H1 (cell line): Measurements from ENCODE around the gene PRIMPOL. TPM values are rescaled to one million over a fixed set of nuclear protein-coding genes. Genes with fewer than 3 reads are reported as not detected.

ENCODE experiments used
- CTCF ChIA-PET: fragments of 300-600 bp; sonication (Branson Sonifier 250); formaldehyde crosslinking; loops from one replicate; lab custom pipeline; 2021; ENCODE audit not compliant: partially characterized antibody; lab: Charles Lee
- POLR2A ChIA-PET: fragments of 300-600 bp; sonication (Branson Sonifier 250); formaldehyde crosslinking; loops from one replicate; lab custom pipeline; 2021; ENCODE audit warnings: inconsistent platforms; ENCODE audit not compliant: partially characterized antibody; lab: Charles Lee
- DNase-seq, 2 experiments: peaks; one replicate each; pipeline versions ENCODE4 v3.0.0 to v3.0.0-alpha.2; 2010 to 2022; ENCODE audit warnings: low spot score in 2 of 2, low read depth in 1 of 2, mixed read lengths in 1 of 2
- FAIRE-seq: peaks from 2 replicates; lab custom pipeline; 2011; peaks lifted over from hg19 to GRCh38; lab: Jason Lieb, UNC
- H2AFZ ChIP-seq: 2 replicates; pipeline ENCODE4 v1.8.1; 2012; ENCODE audit warnings: low read length, inconsistent platforms
- H2AK5ac ChIP-seq: 2 replicates; pipeline ENCODE4 v1.6.1; 2013; ENCODE audit warnings: low read depth, low read length
- H2BK120ac ChIP-seq: replicated peaks from 2 replicates; pipeline ENCODE3; 2013; ENCODE audit warnings: low read depth, low read length, inconsistent platforms
- H2BK12ac ChIP-seq: 2 replicates; pipeline ENCODE4 v1.6.1; 2013; ENCODE audit warnings: low read depth, low read length
- H2BK15ac ChIP-seq: 2 replicates; pipeline ENCODE4 v1.6.1; 2013; ENCODE audit warnings: low read length
- H2BK20ac ChIP-seq: 2 replicates; pipeline ENCODE4 v1.6.1; 2013; ENCODE audit warnings: low read length
- H2BK5ac ChIP-seq: 2 replicates; pipeline ENCODE4 v1.6.1; 2013; ENCODE audit warnings: low read depth, low read length
- H3K14ac ChIP-seq: 2 replicates; pipeline ENCODE4 v1.6.1; 2013; ENCODE audit warnings: inconsistent platforms; ENCODE audit not compliant: insufficient read length
- H3K18ac ChIP-seq: 2 replicates; pipeline ENCODE4 v1.6.1; 2013; ENCODE audit warnings: low read length; ENCODE audit errors: extremely low read depth
- H3K23ac ChIP-seq: 2 replicates; pipeline ENCODE4 v1.6.1; 2013; ENCODE audit warnings: inconsistent platforms; ENCODE audit not compliant: insufficient read length
- H3K23me2 ChIP-seq: 2 replicates; pipeline ENCODE4 v1.6.1; 2013; ENCODE audit warnings: low read depth, low read length
- H3K27ac ChIP-seq: 2 replicates; pipeline ENCODE4 v1.6.1; 2011; ENCODE audit warnings: low read depth, low read length, inconsistent platforms
- H3K27me3 ChIP-seq, 4 experiments: replicated peaks in 1 of 4; 1 replicate in 1 of 4; 2 replicates in 3 of 4; pipeline versions ENCODE4 v1.6.1 to v1.8.1; 2011 to 2013; ENCODE audit warnings: low read length in 3 of 4, mild to moderate bottlenecking in 3 of 4, inconsistent platforms in 2 of 4, mixed read lengths in 2 of 4, moderate library complexity in 1 of 4; ENCODE audit not compliant: control insufficient read depth in 3 of 4, insufficient read depth in 3 of 4; ENCODE audit errors: extremely low read depth in 1 of 4
- H3K36me3 ChIP-seq, 4 experiments: 2 replicates each; pipeline versions ENCODE4 v1.6.1 to v1.8.1; 2011 to 2013; ENCODE audit warnings: mild to moderate bottlenecking in 4 of 4, low read length in 3 of 4, moderate library complexity in 2 of 4, control low read depth in 1 of 4, inconsistent platforms in 1 of 4; ENCODE audit not compliant: insufficient read depth in 4 of 4, control insufficient read depth in 2 of 4
- H3K4ac ChIP-seq: replicated peaks from 2 replicates; pipeline ENCODE3; 2013; ENCODE audit warnings: low read length, low read depth, mixed read lengths, inconsistent platforms; ENCODE audit not compliant: insufficient read length
- H3K4me1 ChIP-seq, 4 experiments: replicated peaks in 1 of 4; 1 replicate in 1 of 4; 2 replicates in 3 of 4; pipeline versions ENCODE4 v1.6.1 to v1.8.1; 2011 to 2013; ENCODE audit warnings: low read length in 3 of 4, inconsistent platforms in 2 of 4, mixed read lengths in 1 of 4; ENCODE audit not compliant: insufficient read depth in 4 of 4, control insufficient read depth in 3 of 4
- H3K4me2 ChIP-seq, 2 experiments: 2 replicates each; pipeline versions ENCODE4 v1.6.1 to v1.8.1; 2011 to 2013; ENCODE audit warnings: low read depth in 2 of 2, low read length in 2 of 2, control low read depth in 1 of 2, inconsistent platforms in 1 of 2, mild to moderate bottlenecking in 1 of 2; ENCODE audit not compliant: insufficient read depth in 1 of 2
- H3K4me3 ChIP-seq, 4 experiments: fragments of 200-600, 300-600 bp in 1 of 4; sonication (generic), shearing (Covaris generic), sonication (Bioruptor Twin) in 1 of 4; 2 replicates each; pipeline versions ENCODE4 v1.5.1 to v1.8.1; 2011 to 2016; ENCODE audit warnings: low read length in 4 of 4, low read depth in 3 of 4, control low read depth in 2 of 4, inconsistent platforms in 2 of 4, mild to moderate bottlenecking in 2 of 4, mixed read lengths in 1 of 4, moderate library complexity in 1 of 4; ENCODE audit not compliant: insufficient read depth in 2 of 4; ENCODE audit errors: extremely low read depth in 1 of 4
- H3K56ac ChIP-seq: replicated peaks from 2 replicates; pipeline ENCODE3; 2013; ENCODE audit warnings: low read depth, mild to moderate bottlenecking, mixed read lengths, low read length, inconsistent platforms; ENCODE audit not compliant: insufficient read length
- H3K79me1 ChIP-seq: 2 replicates; pipeline ENCODE4 v1.6.1; 2013; ENCODE audit warnings: low read depth, low read length, control low read depth
- H3K79me2 ChIP-seq, 2 experiments: 2 replicates each; pipeline versions ENCODE4 v1.6.1 to v1.8.1; 2012 to 2013; ENCODE audit warnings: low read length in 2 of 2, mild to moderate bottlenecking in 2 of 2, inconsistent platforms in 1 of 2; ENCODE audit not compliant: insufficient read depth in 2 of 2, control insufficient read depth in 1 of 2
- H3K9ac ChIP-seq, 4 experiments: replicated peaks in 1 of 4; 1 replicate in 1 of 4; 2 replicates in 3 of 4; pipeline versions ENCODE4 v1.6.1 to v1.8.1; 2011 to 2013; ENCODE audit warnings: low read depth in 3 of 4, low read length in 3 of 4, control low read depth in 2 of 4, mild to moderate bottlenecking in 2 of 4, moderate library complexity in 2 of 4, inconsistent platforms in 1 of 4; ENCODE audit errors: extremely low read depth in 1 of 4
- H3K9me3 ChIP-seq, 2 experiments: 2 replicates each; pipeline versions ENCODE4 v1.6.1 to v1.8.1; 2012 to 2013; ENCODE audit warnings: mild to moderate bottlenecking in 2 of 2, moderate library complexity in 2 of 2, control low read depth in 1 of 2, inconsistent platforms in 1 of 2, low read depth in 1 of 2, low read length in 1 of 2, mixed read lengths in 1 of 2; ENCODE audit not compliant: insufficient read depth in 2 of 2
- H4K20me1 ChIP-seq, 2 experiments: replicated peaks in 1 of 2; 2 replicates each; pipeline versions ENCODE3 to v1.8.1; 2011 to 2013; ENCODE audit warnings: inconsistent platforms in 2 of 2, low read length in 2 of 2, mild to moderate bottlenecking in 1 of 2; ENCODE audit not compliant: insufficient read depth in 2 of 2, control insufficient read depth in 1 of 2
- H4K5ac ChIP-seq: 2 replicates; pipeline ENCODE4 v1.6.1; 2013; ENCODE audit warnings: low read length, low read depth, mixed read lengths, inconsistent platforms; ENCODE audit not compliant: insufficient read length
- H4K8ac ChIP-seq: 2 replicates; pipeline ENCODE4 v1.8.0; 2013; ENCODE audit warnings: mild to moderate bottlenecking, moderate library complexity, low read length, inconsistent platforms; ENCODE audit not compliant: insufficient read depth; ENCODE audit errors: extremely low read depth
- H4K91ac ChIP-seq: replicated peaks from 2 replicates; pipeline ENCODE3; 2013; ENCODE audit warnings: low read length, mixed read lengths, inconsistent platforms; ENCODE audit not compliant: insufficient read length
- CBX5 ChIP-seq: fragments of 300-800, 300-1000 bp; sonication (generic); IDR thresholded peaks from 2 replicates; pipeline ENCODE4 v1.7.1; 2016; ENCODE audit warnings: antibody characterized with exemption, low read length, low read depth
- CBX8 ChIP-seq: fragments of 300-800, 300-1000 bp; sonication (generic); IDR thresholded peaks from 2 replicates; pipeline ENCODE4 v1.7.1; 2016; ENCODE audit warnings: low read depth, low read length, borderline replicate concordance
- EZH2 ChIP-seq: fragments of 200-600 bp; sonication (generic); IDR thresholded peaks from 2 replicates; pipeline ENCODE4 v1.7.1; 2012; ENCODE audit warnings: low read depth, mild to moderate bottlenecking, moderate library complexity, low read length, inconsistent platforms; ENCODE audit not compliant: severe bottlenecking
- GTF2F1 ChIP-seq: IDR thresholded peaks from 2 replicates; pipeline ENCODE4 v1.6.1; 2012; ENCODE audit warnings: low read depth, low read length, improper control_type of control experiment, borderline replicate concordance
- KDM4A ChIP-seq: IDR thresholded peaks from one replicate; pipeline ENCODE4 v1.7.1; 2012; ENCODE audit warnings: low read depth, mild to moderate bottlenecking, moderate library complexity, low read length, inconsistent platforms; ENCODE audit not compliant: severe bottlenecking
- KDM5A ChIP-seq: fragments of 200-600 bp; IDR thresholded peaks from 2 replicates; pipeline ENCODE4 v1.7.1; 2012; ENCODE audit warnings: mild to moderate bottlenecking, low read length, inconsistent platforms, mixed read lengths
- NRF1 ChIP-seq: IDR thresholded peaks from 2 replicates; pipeline ENCODE4 v1.6.1; 2011; ENCODE audit warnings: mild to moderate bottlenecking, low read depth, low read length, improper control_type of control experiment
- POU5F1 ChIP-seq: IDR thresholded peaks from 2 replicates; pipeline ENCODE4 v1.6.1; 2011; ENCODE audit warnings: low read depth, mild to moderate bottlenecking, low read length, moderate library complexity
- RXRA ChIP-seq: IDR thresholded peaks from 2 replicates; pipeline ENCODE4 v1.6.1; 2011; ENCODE audit warnings: low read depth, mild to moderate bottlenecking, low read length, moderate library complexity; ENCODE audit not compliant: insufficient read depth
- SIN3A ChIP-seq, 2 experiments: IDR thresholded peaks in 1 of 2; conservative IDR thresholded peaks in 1 of 2; 2 replicates each; pipeline ENCODE4 v1.6.1; 2011 to 2012; ENCODE audit warnings: low read length in 2 of 2, improper control_type of control experiment in 1 of 2, low read depth in 1 of 2, mild to moderate bottlenecking in 1 of 2
- SIX5 ChIP-seq: IDR thresholded peaks from 2 replicates; pipeline ENCODE4 v1.6.1; 2011; ENCODE audit warnings: mild to moderate bottlenecking, low read depth, low read length
- TEAD4 ChIP-seq: IDR thresholded peaks from 2 replicates; pipeline ENCODE4 v1.6.1; 2012; ENCODE audit warnings: low read depth, low read length, inconsistent platforms, mixed read lengths
- USF2 ChIP-seq: IDR thresholded peaks from 2 replicates; pipeline ENCODE4 v1.6.1; 2011; ENCODE audit warnings: low read length, improper control_type of control experiment
- ZNF274 ChIP-seq: IDR thresholded peaks from 2 replicates; pipeline ENCODE4 v1.7.0; 2012; ENCODE audit warnings: low read length, borderline replicate concordance; ENCODE audit errors: extremely low read depth
- polyA plus RNA-seq, 7 experiments: library from polyadenylated mRNA; depleted of rRNA in 3 of 7; stranded (reverse) in 5 of 7; unstranded in 2 of 7; fragments of >200 nt in 5 of 7; fragments of 200-250 nt in 2 of 7; gene quantifications; 1 replicate in 5 of 7; 2 replicates in 1 of 7; 4 replicates in 1 of 7; pipeline versions ENCODE4 v1.2.1 to v1.2.3, GENCODE V29; 2011 to 2013; ENCODE audit warnings: missing spikeins in 2 of 7, mixed read lengths in 2 of 7
- total RNA-seq: library from RNA; stranded (reverse); fragmentation: NEBNext Ultra II Directional; extraction: Animal tissue kit (Norgen Biotek cat#: 25700); gene quantifications from 2 replicates; pipeline ENCODE4 v1.2.1, GENCODE V29; 2021

PRIMPOL gene
- total and polyA plus RNA-seq, 2 of the 8 experiments (the other 6 are each of a cell fraction or from before 2014, with no cell fraction given), result 4.4 to 6.7 TPM

GRCh38 chr4:184721254-184721653 is 71.7 kb downstream of the PRIMPOL start:
- no peaks in the 10 kb centered on the region for H3K27me3 ChIP-seq
- ChIA-PET POLR2A (interaction anchor here (1.0 to 5.4 kb wide), 3 partner anchors 9 to 14 kb away, joined by 3 to 20 read pairs (median 6); partner anchors contain the start of gene CENPU), CTCF (interaction anchor here (0.9 to 1.6 kb wide), 3 partner anchors 11 to 256 kb away, joined by 3 to 5 read pairs (median 3); no protein-coding TSS in a partner anchor)
- H3K56ac ChIP-seq, result no peak overlapping the region
- no peak overlapping the region for H3K4me3 ChIP-seq
- no peak overlapping the region for H2BK20ac ChIP-seq
- H2BK15ac ChIP-seq, result no peak overlapping the region
- no peaks in the 10 kb centered on the region for H3K23me2 ChIP-seq
- peaks cover 0 to 73% of the 10 kb centered on the region in 2 experiments; a peak in 2 of 4 replicates for H3K79me2 ChIP-seq
- no peak overlapping the region for H4K5ac ChIP-seq
- no peak overlapping the region for H3K9ac ChIP-seq
- H3K36me3 ChIP-seq, result peaks cover 25 to 83% (median 50%) of the 10 kb centered on the region in 4 experiments
- DNase-seq (no peak), FAIRE-seq (no peak)
- H4K20me1 ChIP-seq, result peaks cover 9 to 10% of the 10 kb centered on the region in 2 experiments
- no peak overlapping the region for H3K23ac ChIP-seq
- no peak overlapping the region for H3K18ac ChIP-seq
- no peaks in the 10 kb centered on the region for H3K4me1 ChIP-seq
- no peaks in the 10 kb centered on the region; the same call in none of the 2 replicates for H3K79me1 ChIP-seq
- H2AK5ac ChIP-seq, result no peak overlapping the region
- no peak overlapping the region for H2BK12ac ChIP-seq
- H3K4ac ChIP-seq, result no peak overlapping the region
- H4K91ac ChIP-seq, result no peak overlapping the region
- no peak overlapping the region for H3K4me2 ChIP-seq
- no peaks in the 10 kb centered on the region for H3K9me3 ChIP-seq
- no peak overlapping the region for H2BK5ac ChIP-seq
- H2AFZ ChIP-seq, result no peak overlapping the region
- H2BK120ac ChIP-seq, result no peak overlapping the region
- H3K14ac ChIP-seq, result no peak overlapping the region
- no peak overlapping the region for H4K8ac ChIP-seq
- H3K27ac ChIP-seq, result no peak overlapping the region
- no peak for TF ChIP-seq SIX5
- TF ChIP-seq USF2, result no peak
- no peak for TF ChIP-seq GTF2F1
- no peak for TF ChIP-seq TEAD4
- TF ChIP-seq CBX8, result no peak
- no peak for TF ChIP-seq EZH2
- no peak for TF ChIP-seq SIN3A (conservative IDR thresholded peaks at IDR 0.05 in 1 of 2, IDR thresholded peaks at IDR 0.05 in 1 of 2; ENCODE audit: low read depth in 1 of 2, low read length in 2 of 2)
- TF ChIP-seq RXRA, result no peak
- no peak for TF ChIP-seq ZNF274
- TF ChIP-seq NRF1, result no peak
- TF ChIP-seq CBX5, result no peak
- TF ChIP-seq KDM4A, result no peak
- no peak for TF ChIP-seq POU5F1
- TF ChIP-seq KDM5A, result no peak
